ENCODE measurements around the gene NSL1.
A peak's percentile ranks its signal among the peaks of the same experiment; 100 is the strongest.
"Not testable (repeated sequence)": the region's sequence is repeated elsewhere in the genome, so short reads cannot be mapped to it uniquely, and the experiment has no call there.

The NSL1 gene

DNA sequence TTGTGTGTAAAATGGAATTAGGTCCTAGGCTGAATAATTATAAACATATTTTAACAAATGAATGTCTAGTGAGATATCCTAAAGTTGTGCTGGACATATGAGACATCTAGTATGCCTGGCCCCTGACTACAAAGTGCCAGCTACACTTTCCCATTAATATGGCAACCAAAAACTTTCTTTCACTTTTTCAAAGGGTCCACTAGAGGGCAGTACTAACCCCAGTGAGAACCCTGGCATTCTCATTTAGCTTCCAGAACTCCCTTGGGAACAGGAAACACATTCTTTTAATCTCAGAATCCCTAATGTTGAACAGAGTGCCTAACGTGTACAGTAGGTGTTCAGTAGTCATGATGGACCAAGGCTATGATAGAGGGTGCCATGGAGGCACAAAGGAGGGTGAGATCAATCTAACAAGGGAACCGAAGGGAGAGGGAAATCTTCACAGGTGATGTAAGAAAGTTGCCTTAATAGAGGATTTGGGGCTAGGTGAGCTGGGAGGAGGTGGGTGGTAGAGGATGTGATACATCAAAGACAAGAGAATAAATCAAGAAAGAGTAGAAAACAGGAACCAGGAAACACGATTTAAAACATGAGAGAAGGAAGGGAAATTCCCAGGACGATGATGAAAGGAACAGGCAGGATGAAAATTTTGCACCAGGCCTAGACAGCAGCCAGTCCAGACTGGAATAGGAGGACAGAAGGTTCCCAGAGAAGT, 41.6 kb downstream of the NSL1 start:
- DNase-seq (ENCODE audit: low spot score) = peak; percentile 72

DNA sequence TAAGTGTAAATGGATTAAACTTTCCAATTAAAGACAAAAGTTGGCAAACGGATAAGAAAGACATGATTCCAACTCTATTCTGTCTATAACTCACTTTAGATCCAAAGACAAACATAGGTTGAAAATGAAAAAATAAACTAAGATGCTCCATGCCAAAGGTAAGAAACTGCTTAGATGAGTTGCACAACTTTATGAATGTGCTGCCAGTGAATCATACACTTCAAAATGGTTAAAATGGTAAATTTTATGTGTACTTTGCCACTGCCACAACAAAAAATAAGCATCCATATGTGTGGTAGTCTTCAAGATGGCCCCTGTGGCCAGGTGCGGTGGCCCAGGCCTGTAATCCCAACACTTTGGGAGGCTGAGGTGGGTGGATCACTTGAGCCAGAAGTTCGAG, 45.0 kb downstream of the NSL1 start:
- no peak for DNase-seq (ENCODE audit: low spot score)

DNA sequence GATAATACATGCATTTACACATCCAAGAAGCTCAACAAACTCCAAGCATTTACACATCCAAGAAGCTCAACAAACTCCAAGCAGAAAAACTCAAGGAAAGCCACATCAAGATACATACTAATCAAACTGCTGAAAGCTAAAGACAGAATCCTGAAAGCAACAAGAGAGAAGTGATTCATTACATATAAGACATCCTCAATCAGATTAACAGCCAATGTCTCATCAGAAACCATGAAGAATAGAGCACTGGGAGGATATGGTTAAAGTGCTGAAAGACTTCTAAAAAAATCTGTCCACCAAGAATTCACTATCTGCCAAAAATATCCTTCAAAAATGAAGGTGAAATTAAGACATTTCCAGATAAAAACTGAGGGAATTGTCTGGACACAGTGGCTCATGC, 46.3 kb downstream of the NSL1 start:
- no peak for DNase-seq (ENCODE audit: low spot score)

DNA sequence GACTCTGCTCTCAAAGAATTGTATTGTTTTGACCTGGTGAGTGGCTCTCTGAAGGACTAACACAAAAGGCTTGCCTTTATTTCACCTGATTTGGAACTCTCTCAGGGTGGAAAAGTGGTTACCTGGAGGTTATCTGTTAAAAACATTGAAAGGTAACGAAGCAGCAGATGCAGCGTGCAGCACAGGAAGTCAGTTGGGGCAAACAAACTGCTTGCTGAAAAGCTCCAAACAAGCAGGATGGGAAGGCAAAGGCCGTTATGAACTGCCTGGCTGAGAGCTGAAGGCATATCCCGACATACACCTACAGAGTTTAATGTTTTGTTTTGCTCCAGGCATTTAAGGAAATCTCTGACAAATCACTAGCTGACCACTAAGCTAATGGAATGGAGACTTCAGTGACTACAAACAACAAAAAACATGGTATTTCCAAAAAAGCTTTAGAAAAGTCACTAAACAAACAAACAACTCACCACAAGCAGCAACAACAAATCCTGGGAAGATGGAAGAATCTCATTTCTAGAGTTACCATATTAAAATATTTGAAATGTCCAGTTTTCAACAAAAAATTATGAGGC, 47.6 kb downstream of the NSL1 start:
- no peak for DNase-seq (ENCODE audit: low spot score)

DNA sequence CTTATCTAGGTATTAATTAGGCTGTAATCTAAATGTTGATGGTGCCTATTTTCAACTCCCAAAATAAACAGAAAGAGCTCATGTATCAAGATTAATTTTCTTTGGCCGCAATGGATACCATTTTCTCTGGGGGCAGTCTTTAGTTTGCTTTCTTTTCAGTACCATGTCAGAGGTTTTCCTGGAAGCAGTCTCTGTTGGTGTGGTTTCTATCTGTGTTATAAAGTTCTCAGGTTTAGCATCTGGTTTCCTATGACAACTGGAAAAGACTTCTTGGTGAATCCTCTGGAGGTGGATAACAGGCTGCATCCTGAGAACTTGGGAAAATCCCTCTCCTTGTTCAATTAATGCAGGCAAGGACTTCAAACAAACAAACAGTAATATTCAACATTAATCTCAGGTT, 53.2 kb downstream of the NSL1 start:
- DNase-seq (ENCODE audit: low spot score) = no peak

DNA sequence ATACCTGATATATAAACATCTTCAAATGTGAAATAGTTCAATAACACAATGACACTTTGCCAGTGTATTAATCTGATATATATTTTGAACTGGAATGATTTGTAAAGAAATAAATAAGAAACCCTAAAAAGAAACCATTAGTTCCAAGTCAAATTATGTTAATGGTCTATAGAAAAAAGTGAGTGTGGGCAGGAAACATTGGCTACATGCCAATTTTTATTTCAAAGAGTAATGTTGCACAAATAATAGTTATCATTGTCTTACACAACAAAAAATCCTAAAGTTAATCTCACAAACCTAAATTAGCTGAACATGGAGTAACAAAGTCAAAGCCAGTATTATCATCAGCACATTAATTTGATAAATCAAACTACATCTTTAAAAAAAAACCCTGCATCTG, 54.0 kb downstream of the NSL1 start:
- no peak for DNase-seq (ENCODE audit: low spot score)

DNA sequence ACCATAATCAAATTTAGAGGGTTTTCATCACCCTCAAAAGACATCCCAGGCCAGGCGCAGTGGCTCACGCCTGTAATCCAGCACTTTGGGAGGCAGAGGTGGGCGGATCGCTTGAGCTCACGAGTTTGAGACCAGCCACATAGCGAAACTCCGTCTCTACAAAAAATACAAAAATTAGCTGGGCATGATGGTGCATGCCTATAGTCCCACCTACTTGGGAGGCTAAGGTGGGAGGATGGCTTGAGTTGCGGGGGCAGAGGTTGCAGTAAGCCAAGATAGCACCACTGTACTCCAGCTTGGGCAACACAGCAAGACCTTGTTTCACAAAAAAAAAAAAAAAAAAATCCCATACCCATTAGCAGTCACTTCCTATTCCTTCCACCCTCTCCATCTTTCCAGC, 58.5 kb downstream of the NSL1 start:
- DNase-seq (ENCODE audit: low spot score) = no peak

DNA sequence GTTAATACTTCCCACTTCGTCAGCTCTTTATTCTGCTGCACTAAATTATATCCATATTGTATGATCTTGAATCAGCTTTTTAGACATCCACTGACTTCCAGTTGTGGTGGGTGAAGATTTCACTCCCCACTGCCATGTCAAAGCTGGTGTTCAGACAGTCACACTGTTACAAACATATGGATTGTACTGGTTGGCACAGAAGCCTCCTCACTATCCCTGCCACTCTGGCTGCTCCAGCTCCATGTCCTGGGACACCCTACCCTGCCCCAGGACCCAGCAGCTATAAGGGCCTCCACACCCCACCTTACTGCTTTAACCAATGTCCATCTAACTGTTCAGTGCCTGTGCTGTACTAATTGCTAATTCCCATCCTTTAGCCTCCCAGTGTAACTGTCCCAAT, 59.9 kb downstream of the NSL1 start:
- no peak for DNase-seq (ENCODE audit: low spot score)

DNA sequence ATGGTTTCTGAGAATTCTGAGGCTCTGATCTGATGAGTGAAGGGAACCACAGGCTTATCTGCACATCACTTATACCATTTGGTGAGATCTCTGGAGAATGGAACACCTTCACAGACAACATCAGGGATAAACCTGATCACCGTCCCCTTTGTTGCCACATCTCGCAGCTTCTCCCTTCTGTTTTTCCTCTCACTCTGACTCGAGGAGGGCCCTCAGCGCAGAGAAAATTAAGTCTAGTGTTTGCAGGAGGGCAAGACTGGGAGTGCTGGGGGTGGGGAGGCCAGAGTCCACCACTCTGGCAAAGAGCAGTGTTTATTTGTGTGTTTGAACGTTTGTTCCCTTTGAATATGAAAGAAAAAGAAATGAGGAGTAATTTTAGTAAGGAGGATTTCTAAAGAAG, 63.0 kb downstream of the NSL1 start:
- DNase-seq (ENCODE audit: low spot score) = no peak

DNA sequence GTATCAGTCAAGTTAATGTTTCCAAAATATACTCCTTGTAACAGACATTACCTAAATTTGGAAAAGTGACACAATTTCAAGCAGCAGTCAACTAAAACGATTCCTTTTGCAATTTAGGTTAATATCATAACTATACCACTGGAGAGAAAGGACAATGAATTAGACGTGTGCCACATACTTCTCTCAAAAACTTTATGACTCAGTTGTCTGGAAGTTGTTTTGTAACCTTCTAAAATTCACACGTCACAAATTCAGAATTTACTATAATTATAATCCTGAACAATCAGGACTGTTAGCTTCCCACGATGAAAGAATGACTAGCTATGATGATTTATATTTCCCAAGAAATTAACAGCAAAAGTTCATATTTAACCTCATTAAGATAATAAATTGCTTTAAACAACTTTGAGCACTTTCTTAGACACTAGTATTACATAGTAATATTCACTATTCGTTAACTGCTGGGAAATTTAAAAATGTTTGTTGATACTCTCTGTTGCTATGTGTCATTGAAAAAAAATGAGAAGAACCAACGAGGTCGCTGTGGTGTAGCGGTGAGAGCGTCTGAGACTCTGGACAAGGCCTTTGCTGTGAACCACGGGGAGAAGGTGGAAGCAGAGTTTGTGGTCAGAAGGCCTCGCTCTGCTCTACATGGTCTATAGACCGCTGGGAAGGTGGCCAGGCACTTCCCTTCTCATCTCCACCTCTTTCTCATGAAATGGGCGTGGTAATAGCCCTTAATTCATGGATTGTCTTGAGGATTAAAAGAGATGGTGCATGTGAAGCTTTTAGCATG, 64.0 kb downstream of the NSL1 start:
- DNase-seq (ENCODE audit: low spot score) = no peak

DNA sequence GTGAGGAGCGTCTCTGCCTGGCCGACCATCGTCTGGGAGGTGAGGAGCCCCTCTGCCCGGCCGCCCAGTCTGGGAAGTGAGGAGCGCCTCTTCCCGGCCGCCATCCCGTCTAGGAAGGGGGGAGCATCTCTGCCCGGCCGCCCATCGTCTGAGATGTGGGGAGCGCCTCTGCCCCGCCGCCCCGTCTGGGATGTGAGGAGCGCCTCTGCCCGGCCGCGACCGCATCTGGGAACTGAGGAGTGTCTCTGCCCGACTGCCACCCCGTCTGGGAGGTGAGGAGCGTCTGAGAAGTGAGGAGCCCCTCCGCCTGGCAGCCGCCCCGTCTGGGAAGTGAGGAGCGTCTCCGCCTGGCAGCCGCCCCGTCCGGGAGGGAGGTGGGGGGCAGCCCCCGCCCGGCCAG, 66.9 kb downstream of the NSL1 start:
- not testable (repeated sequence) for DNase-seq (ENCODE audit: low spot score)

DNA sequence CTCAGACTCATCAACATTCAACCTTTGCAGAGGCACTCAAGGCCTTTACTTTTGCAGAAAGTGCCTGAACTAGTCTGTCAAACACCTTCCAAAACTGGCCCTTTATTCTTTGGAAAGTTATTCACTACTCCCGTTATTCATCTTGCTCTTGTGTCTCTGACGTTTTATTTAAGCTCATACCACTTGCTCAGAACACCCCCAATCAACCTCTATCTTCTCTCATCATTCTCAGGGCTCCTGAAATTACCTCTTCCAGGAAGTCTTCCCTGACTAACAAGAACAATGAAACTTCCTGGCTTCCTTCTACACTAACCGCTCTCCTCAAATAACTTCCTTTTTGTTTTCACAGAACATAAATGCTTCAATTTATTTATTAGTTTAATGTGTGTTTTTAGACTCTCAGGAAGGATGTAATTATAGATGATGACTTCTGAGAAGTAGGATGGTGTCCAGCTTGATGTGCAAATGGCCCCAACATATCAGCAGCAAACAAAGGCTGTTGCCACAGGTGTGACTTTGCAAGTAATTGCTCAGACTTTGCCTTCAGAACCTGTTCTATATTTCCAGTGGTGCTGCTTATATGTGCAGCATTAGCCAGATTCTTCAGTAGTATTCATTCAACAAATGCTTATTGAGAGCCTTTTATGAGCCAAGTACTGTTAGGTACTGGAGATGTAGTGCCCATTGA, 69.2 kb downstream of the NSL1 start:
- no peak for DNase-seq (ENCODE audit: low spot score)

DNA sequence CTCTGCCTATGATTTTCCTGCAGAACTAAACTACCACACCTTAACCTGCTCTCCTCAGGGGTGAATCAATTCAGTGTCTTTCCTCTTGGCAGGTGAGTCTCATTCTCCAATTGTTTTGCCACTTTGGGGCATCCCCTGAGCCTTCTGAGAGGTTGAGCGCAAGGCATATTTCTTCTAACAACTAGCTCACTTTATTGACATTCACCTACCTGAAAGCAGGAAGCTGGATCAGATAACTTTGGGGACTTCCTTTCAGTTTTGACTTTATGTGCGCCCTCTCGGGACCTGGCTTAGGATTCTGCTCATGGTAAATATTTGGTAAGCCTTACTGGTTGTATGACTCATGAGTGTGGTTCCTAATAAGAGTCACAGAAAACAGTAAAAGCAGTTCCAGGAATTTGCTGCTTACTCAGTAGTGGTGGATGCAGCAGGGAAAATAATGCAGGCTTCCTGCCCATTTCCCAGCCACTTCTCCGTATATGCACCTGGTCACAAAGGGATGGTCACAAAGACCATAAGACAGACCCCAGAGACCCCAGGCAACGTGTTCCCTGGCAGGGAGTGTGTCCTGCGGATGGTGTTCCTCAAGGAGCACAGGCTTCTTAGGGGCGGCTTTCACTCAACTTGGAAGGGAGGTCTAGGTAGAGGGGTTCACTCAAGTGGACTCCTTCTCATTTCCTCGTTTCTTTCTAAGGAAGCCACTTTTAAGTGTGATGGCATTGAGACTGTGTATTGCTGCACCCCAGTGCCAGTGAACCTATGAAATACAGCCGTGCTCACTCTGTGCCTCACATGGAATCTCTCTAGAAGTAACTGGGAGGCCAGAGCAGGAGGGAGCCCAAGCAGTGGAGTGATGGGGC, 70.0 kb downstream of the NSL1 start:
- no peak for DNase-seq (ENCODE audit: low spot score)

DNA sequence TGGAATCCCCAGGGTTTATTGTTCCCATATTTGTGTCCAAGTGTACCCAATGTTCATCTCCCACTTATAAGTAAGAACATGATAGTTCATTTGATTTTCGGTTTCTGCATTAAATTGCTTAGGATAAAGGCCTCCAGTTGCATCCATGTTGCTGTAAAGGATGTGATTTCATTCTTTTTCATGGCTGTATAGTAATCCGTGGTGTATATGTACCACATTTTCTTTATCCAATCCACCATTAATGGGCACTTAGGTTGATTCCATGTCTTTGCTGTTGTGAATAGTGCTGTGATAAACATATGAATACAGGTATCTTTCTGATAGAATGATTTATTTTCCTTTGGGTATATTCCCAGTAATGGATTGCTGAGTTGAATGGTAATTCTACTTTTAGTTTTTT, 71.9 kb downstream of the NSL1 start:
- DNase-seq (ENCODE audit: low spot score) = no peak

DNA sequence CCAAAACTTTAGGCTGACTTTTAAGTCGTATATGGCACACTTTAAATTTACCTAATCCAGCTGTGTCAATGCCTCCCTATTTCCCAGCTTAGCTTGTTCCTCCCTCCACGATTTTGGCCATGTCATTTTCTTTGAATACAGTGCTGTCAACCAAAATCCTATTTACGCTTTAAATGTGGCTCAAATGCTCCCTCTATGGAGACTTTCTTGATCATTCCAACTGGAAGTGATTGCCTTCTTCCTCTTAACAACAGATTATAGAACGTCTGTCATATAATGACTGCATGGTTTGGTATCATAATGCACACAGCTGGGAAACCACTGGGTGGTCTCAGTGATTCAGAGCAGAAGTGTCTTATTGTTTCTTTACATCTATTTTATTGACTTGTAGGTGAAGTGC, 73.1 kb downstream of the NSL1 start:
- no peak for DNase-seq (ENCODE audit: low spot score)

DNA sequence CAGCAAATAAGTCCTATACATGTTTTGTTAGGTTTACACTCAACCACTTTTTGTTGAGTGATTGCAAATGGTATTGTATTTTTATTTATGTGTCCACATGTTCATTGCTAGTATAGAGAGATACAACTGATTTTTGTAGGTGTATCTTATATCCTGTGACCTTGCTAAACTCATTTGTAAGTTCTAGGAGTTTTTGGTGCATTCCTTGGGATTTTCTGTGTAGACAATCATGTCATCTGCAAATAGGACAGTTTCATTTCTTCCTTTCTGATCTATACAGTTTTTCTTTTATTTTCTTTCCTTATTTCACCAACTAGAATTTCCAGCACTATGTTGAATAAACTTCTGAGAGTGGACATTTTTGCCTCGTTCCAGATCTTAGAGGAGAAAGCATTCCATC, 75.4 kb downstream of the NSL1 start:
- DNase-seq (ENCODE audit: low spot score) = no peak

DNA sequence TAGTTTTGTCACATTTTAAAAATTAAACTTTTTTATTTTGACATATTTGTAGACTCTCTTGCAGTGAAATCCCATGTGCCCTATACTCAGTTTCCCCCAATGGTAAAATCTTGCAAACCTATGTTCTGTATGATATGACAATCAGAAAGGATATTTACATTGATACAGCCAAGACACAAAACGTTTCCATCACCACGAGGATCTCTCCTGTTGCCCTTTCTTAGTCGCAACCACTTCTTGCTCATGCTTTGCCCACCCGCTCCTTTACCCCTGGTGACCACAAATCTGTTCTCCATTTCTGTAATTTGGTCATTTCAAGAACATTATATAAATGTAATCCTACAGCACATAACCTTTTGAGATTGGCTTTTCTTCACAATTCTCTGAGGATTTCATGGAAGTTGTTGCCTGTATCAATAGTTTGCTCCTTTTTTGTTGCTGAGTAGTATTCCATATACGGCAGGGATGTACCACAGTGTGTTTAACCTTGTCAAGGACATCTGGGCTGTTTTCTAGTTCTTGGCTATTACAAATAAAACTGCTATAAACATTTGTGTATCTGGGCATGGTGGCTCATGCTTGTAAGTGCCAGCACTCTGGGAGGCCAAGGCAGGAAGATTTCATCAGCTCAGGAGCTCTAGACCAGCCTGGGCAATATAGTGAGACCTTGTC, 78.0 kb downstream of the NSL1 start:
- no peak for DNase-seq (ENCODE audit: low spot score)

DNA sequence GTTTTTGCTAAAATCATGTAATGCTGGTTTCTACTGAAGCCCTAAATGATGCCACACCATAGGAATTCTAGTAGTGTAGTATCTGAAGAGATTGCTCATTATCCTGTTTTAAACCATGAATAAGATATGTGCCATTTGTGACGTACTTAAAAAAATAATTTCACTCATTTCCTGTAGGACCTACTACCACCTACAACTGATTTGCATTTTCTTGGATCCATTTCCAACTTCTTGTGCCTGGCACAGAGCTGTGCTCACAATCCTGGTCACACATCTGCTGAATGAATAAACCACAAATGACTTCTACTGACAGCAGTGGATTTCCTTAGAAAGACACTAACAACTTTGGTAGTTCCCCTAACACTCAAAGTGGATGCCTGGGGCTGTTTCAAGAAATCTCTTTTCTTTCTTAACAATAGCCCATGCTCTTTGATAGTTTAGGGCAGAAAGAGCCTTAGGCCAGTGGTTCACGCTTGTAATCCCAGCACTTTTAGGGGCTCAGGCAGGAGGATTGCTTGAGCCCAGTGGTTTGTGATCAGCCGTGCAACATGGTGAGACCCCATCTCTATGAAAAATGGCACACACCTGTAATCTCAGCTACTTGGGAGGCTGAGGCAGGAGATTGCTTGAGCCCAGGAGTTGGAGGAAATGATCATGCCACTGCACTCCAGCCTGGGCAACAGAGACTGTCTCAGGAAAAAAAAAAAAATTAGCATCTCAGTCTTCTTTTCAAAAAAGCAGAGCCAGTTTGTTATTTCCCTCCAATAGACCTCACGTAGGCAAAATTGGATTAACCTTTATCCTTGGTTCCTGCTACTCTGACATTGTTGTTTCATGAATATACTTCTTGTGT, 78.9 kb downstream of the NSL1 start:
- no peak for DNase-seq (ENCODE audit: low spot score)

DNA sequence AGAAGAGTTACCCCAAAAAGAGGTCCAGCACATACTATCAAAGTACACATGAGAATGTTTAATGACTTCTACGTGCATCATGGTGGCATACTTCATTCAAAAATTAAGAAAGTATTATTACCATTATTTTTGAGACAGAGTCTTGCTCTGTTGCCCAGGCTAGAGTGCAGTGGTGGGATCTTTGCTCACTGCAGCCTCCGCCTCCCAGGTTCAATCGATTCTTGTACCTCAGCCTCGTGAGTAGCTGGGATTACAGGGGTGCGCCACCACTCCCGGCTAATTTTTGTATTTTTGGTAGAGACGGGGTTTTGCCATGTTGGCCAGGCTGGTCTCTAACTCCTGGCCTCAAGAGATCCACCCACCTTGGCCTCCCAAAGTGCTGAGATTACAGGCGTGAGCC, 79.6 kb downstream of the NSL1 start:
- not testable (repeated sequence) for DNase-seq (ENCODE audit: low spot score)

DNA sequence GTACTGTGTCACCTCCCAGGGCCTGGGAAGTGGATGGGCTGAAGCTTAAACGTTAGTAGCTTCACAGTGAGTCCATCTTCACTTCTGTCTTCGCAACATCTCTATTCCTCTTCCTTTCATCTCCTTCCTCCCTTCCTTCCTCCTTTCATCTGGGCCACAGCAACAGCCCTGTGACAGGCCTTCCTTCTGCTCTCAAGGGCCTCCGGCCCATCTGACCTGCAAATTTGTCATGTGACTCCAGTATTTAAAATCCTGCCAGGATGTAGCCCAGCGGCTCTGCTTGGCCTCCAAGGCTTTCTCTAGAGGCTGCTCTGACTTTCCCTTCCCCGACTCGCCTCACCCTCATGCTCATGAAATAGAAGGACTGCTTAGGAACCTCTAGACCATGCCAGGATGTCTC, 81.0 kb downstream of the NSL1 start:
- no peak for DNase-seq (ENCODE audit: low spot score)
